Gastroesophageal sphincter (tissue), 3 donors: Measurements from ENCODE around the gene CCNDBP1.

ENCODE experiments used
- EP300 ChIP-seq: sonication (generic); formaldehyde crosslinking; IDR thresholded peaks from one replicate; pipeline ENCODE4 v1.6.1; 2017; ENCODE audit warnings: antibody characterized with exemption, mild to moderate bottlenecking
- POLR2AphosphoS5 ChIP-seq: sonication (generic); formaldehyde crosslinking; IDR thresholded peaks from one replicate; pipeline ENCODE4 v1.6.1; 2017; ENCODE audit warnings: antibody characterized with exemption
- TF ChIP-seq, protein P1 (sequence below), 4 experiments: fragments of 200-600 bp in 2 of 4; fragments of 450-650 bp in 2 of 4; sonication (generic) in 1 of 4; IDR thresholded peaks; one replicate each; pipeline ENCODE4 v1.5.1; 2017 to 2019; ENCODE audit warnings: antibody characterized with exemption in 4 of 4, mild to moderate bottlenecking in 2 of 4, moderate library complexity in 2 of 4

DNA sequence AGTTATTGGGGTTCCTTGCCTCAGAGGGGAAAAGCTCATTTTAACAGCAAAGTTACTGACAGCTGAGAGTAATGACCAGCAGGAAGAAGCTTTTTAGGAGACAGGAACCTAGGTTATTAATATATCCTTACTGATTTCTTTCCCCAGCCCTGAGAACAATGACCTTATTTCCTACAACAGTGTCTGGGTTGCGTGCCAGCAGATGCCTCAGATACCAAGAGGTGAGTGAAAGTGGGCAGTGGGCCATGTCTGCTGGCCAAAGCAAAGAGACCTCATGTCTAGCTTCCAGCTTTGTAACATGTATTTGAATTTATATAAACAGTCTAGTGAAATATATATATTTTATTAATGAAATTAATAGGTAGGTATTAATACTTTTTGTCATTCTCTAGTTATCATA, 5.0 kb downstream of the CCNDBP1 start:
- TF ChIP-seq, protein P1, sequence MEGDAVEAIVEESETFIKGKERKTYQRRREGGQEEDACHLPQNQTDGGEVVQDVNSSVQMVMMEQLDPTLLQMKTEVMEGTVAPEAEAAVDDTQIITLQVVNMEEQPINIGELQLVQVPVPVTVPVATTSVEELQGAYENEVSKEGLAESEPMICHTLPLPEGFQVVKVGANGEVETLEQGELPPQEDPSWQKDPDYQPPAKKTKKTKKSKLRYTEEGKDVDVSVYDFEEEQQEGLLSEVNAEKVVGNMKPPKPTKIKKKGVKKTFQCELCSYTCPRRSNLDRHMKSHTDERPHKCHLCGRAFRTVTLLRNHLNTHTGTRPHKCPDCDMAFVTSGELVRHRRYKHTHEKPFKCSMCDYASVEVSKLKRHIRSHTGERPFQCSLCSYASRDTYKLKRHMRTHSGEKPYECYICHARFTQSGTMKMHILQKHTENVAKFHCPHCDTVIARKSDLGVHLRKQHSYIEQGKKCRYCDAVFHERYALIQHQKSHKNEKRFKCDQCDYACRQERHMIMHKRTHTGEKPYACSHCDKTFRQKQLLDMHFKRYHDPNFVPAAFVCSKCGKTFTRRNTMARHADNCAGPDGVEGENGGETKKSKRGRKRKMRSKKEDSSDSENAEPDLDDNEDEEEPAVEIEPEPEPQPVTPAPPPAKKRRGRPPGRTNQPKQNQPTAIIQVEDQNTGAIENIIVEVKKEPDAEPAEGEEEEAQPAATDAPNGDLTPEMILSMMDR (IDR thresholded peaks at IDR 0.05) = no peak
- TF ChIP-seq EP300 (no peak), POLR2AphosphoS5 (no peak)
